Lung (tissue), 12 donors: ENCODE measurements around the gene FSTL1. TPM values are rescaled to one million over a fixed set of nuclear protein-coding genes. Genes with fewer than 3 reads are reported as not detected.

Experiments
- ATAC-seq: fragments of 200-7000 bp; cut with Tn5 transposase; one replicate; pipeline ENCODE4 v1.9.1; 2020; ENCODE audit warnings: moderate number of reproducible peaks; ENCODE audit not compliant: insufficient read depth, low FRiP score
- DNase-seq, 3 donors: peaks; one replicate each; pipeline ENCODE4 v3.0.0-alpha.2; 2013 to 2017
- H3K27ac ChIP-seq, 2 donors: one replicate each; pipeline ENCODE4 v1.5.1; 2013; ENCODE audit warnings: mild to moderate bottlenecking in 2 of 2, moderate library complexity in 2 of 2, control low read depth in 1 of 2, inconsistent platforms in 1 of 2, low read depth in 1 of 2, low read length in 1 of 2
- H3K27me3 ChIP-seq, 3 donors: one replicate each; pipeline ENCODE4 v1.5.1; 2013; ENCODE audit warnings: low read length in 2 of 3; ENCODE audit not compliant: control insufficient read depth in 3 of 3, insufficient read depth in 3 of 3
- H3K36me3 ChIP-seq, 4 donors: one replicate each; pipeline ENCODE4 v1.5.1; 2013; ENCODE audit warnings: low read length in 4 of 4, mild to moderate bottlenecking in 1 of 4, moderate library complexity in 1 of 4; ENCODE audit not compliant: control insufficient read depth in 4 of 4, insufficient read depth in 4 of 4
- H3K4me1 ChIP-seq, 5 donors: one replicate each; pipeline ENCODE4 v1.5.1; 2013; ENCODE audit warnings: low read length in 5 of 5, mild to moderate bottlenecking in 2 of 5, moderate library complexity in 1 of 5; ENCODE audit not compliant: control insufficient read depth in 5 of 5, insufficient read depth in 5 of 5
- H3K4me3 ChIP-seq: one replicate; pipeline ENCODE4 v1.5.1; 2013; ENCODE audit warnings: mild to moderate bottlenecking, control low read depth, moderate library complexity
- H3K9ac ChIP-seq, 2 donors: one replicate each; pipeline ENCODE4 v1.5.1; 2013; ENCODE audit warnings: low read length in 2 of 2, control low read depth in 1 of 2; ENCODE audit not compliant: insufficient read depth in 1 of 2
- H3K9me3 ChIP-seq, 4 donors: one replicate each; pipeline ENCODE4 v1.5.1; 2013; ENCODE audit warnings: low read length in 3 of 4, mild to moderate bottlenecking in 1 of 4, moderate library complexity in 1 of 4; ENCODE audit not compliant: control insufficient read depth in 4 of 4, insufficient read depth in 3 of 4
- CTCF ChIP-seq: IDR thresholded peaks from 2 replicates; pipeline ENCODE4 v1.5.1; 2012; ENCODE audit warnings: mild to moderate bottlenecking; ENCODE audit errors: control extremely low read depth, extremely low read depth
- WGBS, 2 donors: extraction: QIAGEN DNeasy Blood & Tissue Kit; methylation state at CpG; one replicate each; pipeline ENCODE4 v1.1.7; 2013; 5-methylcytosine and 5-hydroxymethylcytosine counted together
- polyA plus RNA-seq, 2 donors: library from polyadenylated mRNA; stranded (reverse); fragments of 200-250 nt; gene quantifications; one replicate each; pipeline ENCODE4 v1.2.1, GENCODE V29; 2013
- total RNA-seq, 2 donors: library from RNA; depleted of rRNA in 1 of 2; stranded (reverse); fragments of >200 nt in 1 of 2; gene quantifications; one replicate each; pipeline ENCODE4 v1.2.1, GENCODE V29; 2014 to 2021
- donor health status: control.
- donor health status: control.
- donor health status: Bipolar disorder and iron deficiency.
- donor health status: healthy.
- donor health status: DM: yes; HTN: yes; CAD: no.

The FSTL1 gene
- total and polyA plus RNA-seq, 4 donors = 24.9 to 544 (median 192) TPM

DNA sequence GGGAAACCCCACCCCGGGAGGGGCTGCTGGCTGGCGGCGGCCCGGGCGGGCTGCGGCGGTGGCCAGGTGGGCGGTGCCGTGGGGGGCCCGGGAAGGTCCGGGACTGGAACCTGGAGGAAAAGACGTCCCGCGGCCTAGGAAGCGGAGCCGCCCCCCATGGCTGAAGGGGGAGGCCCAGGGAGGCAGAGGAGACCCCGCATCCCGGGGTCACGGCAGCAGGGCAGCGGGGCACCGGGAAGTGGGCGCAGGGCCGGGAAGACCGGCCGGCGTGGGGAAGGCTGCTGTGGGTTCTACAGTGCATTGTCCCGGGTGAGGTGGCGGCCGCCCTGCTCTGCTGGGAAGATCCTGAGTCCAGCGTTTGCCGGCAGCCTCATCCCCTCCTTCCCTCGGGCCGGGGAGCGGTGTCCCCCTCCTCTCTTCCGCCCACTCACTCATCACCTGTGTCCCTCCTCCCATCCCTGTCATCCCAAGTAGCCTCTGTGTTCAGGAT lies 525 bp upstream of the FSTL1 start:
- H3K4me3 ChIP-seq = peak overlapping the region; percentile 89
- TF ChIP-seq CTCF = no peak
- no peaks in the 10 kb centered on the region for H3K9me3 ChIP-seq
- ATAC-seq (no peak), DNase-seq (peak; percentile 40 to 50 (median 47))
- H3K9ac ChIP-seq = peak overlapping the region; percentile 46 to 57
- peaks cover 0 to 5% (median 2%) of the 10 kb centered on the region in 4 donors for H3K36me3 ChIP-seq
- peaks cover 7 to 30% (median 10%) of the 10 kb centered on the region in 5 donors for H3K4me1 ChIP-seq
- H3K27ac ChIP-seq = peak overlapping the region; percentile 93 to 95
- H3K27me3 ChIP-seq = no peaks in the 10 kb centered on the region
- WGBS, 2 donors = 23 to 24% methylated on average over 29 to 35 of the region's 35 CpGs

- Histone ChIP-seq H3K27ac (peak overlapping the region; percentile 93 to 95), H3K9ac (peak overlapping the region; percentile 83 to 89), H3K9me3 (no peaks in the 10 kb centered on the region), H3K4me1 (peaks cover 7 to 30% (median 12%) of the 10 kb centered on the region in 5 donors), H3K36me3 (peaks cover 0 to 7% (median 3%) of the 10 kb centered on the region in 4 donors), H3K27me3 (no peaks in the 10 kb centered on the region), H3K4me3 (peak overlapping the region; percentile 89)
- ATAC-seq (peak; percentile 29), DNase-seq (peak; percentile 73 to 89 (median 81))
- TF ChIP-seq CTCF = no peak
- 3 to 4% methylated on average over 32 of the region's 32 CpGs for WGBS, 2 donors
Measured at GRCh38 chr3:120449701-120450599, 842 bp downstream of the FSTL1 start.

DNA sequence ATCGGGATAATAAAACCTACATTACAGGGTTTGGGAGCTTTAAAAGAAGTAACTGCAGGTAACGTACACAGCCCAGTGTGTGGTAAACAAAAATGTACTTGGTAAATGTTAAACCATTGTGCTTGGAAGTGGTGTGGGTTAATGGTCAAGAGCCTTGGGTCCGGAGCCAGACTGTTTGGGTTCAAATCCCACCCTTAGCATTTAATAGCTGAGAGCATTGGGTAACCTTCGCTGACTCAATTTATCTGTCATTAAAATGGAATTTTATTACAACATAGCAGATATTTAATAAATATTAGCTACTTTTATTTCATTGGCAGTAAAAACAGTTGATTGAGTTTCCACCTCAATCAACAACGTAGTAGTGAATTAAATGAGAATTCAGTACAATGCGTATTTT lies 1.5 kb downstream of the FSTL1 start:
- Histone ChIP-seq H3K4me3 (no peak overlapping the region), H3K36me3 (peaks cover 0 to 7% (median 3%) of the 10 kb centered on the region in 4 donors), H3K4me1 (peaks cover 7 to 32% (median 14%) of the 10 kb centered on the region in 5 donors), H3K9me3 (no peaks in the 10 kb centered on the region), H3K9ac (peak overlapping the region; percentile 83 to 89), H3K27me3 (no peaks in the 10 kb centered on the region), H3K27ac (peak overlapping the region in 1 of 2 donors; percentile 95)
- 78 to 91% methylated on average over 6 of the region's 6 CpGs for WGBS, 2 donors
- DNase-seq = no peak
- no peak for ATAC-seq
- no peak for TF ChIP-seq CTCF
